ENCODE measurements around the gene AKR1D1.

- TF ChIP-seq CTCF (IDR thresholded peaks at IDR 0.05; ENCODE audit: low read length) (no peak), EZH2 (IDR thresholded peaks at IDR 0.05; ENCODE audit: borderline replicate concordance, low read length) (no peak)
Measured at GRCh38 chr7:138120140-138120827, 44.0 kb downstream of the AKR1D1 start.

Data from OCI-LY1 (cell line).